SK-N-SH treated with all-trans-retinoic acid at 6 μM for 48 hours (cell line): ENCODE data around the gene MYO1B.

Experiments
- ATAC-seq: fragments of 200-7000 bp; cut with Tn5 transposase; 3 replicates; pipeline ENCODE4 v1.9.1; 2020; ENCODE audit warnings: mild to moderate bottlenecking, moderate library complexity
- ARNTL ChIP-seq: fragments of 450-650 bp; formaldehyde crosslinking; IDR thresholded peaks from 2 replicates; pipeline ENCODE4 v1.5.0; 2020; ENCODE audit warnings: low read depth, mild to moderate bottlenecking, moderate library complexity, borderline replicate concordance
- CSDC2 ChIP-seq: fragments of 250-450 bp; sonication (Bioruptor Pico); IDR thresholded peaks from 2 replicates; pipeline ENCODE4 v1.5.0; 2020; ENCODE audit warnings: mild to moderate bottlenecking, moderate library complexity
- GLIS3 ChIP-seq: fragments of 250-450 bp; sonication (Bioruptor Pico); IDR thresholded peaks from 2 replicates; pipeline ENCODE4 v1.5.0; 2020; ENCODE audit warnings: mild to moderate bottlenecking, moderate library complexity
- ISL1 ChIP-seq: fragments of 250-450 bp; sonication (Bioruptor Pico); IDR thresholded peaks from 2 replicates; pipeline ENCODE4 v2.1.2; 2022; ENCODE audit warnings: mild to moderate bottlenecking, moderate library complexity
- OSR1 ChIP-seq: fragments of 250-450 bp; sonication (Bioruptor Pico); IDR thresholded peaks from 2 replicates; pipeline ENCODE4 v1.8.0; 2022; ENCODE audit warnings: moderate library complexity, mild to moderate bottlenecking, inconsistent platforms
- PPARA ChIP-seq: fragments of 250-450 bp; sonication (Bioruptor Pico); IDR thresholded peaks from 2 replicates; pipeline ENCODE4 v1.5.0; 2020; ENCODE audit warnings: mild to moderate bottlenecking, borderline replicate concordance
- RARB ChIP-seq: fragments of 250-450 bp; sonication (Bioruptor Pico); IDR thresholded peaks from 2 replicates; pipeline ENCODE4 v1.8.0; 2021; ENCODE audit warnings: mild to moderate bottlenecking, moderate library complexity
- TCF4 ChIP-seq: fragments of 250-450 bp; sonication (Bioruptor Pico); IDR thresholded peaks from 2 replicates; pipeline ENCODE4 v1.8.0; 2021; ENCODE audit warnings: mild to moderate bottlenecking, moderate library complexity, borderline replicate concordance
- TOX ChIP-seq: fragments of 250-450 bp; sonication (Bioruptor Pico); IDR thresholded peaks from 2 replicates; pipeline ENCODE4 v1.8.0; 2021; ENCODE audit warnings: mild to moderate bottlenecking, moderate library complexity, borderline replicate concordance
- ZC3H10 ChIP-seq: fragments of 250-450 bp; sonication (Bioruptor Pico); IDR thresholded peaks from 2 replicates; pipeline ENCODE4 v1.5.1; 2021; ENCODE audit warnings: mild to moderate bottlenecking, moderate library complexity
- ZFP3 ChIP-seq: fragments of 250-450 bp; sonication (Bioruptor Pico); IDR thresholded peaks from 2 replicates; pipeline ENCODE4 v1.5.0; 2020; ENCODE audit warnings: mild to moderate bottlenecking, moderate library complexity
- ZFP30 ChIP-seq: fragments of 450-650 bp; formaldehyde crosslinking; IDR thresholded peaks from 2 replicates; pipeline ENCODE4 v1.5.0; 2022; ENCODE audit warnings: mild to moderate bottlenecking, moderate library complexity
- ZNF565 ChIP-seq: fragments of 450-650 bp; formaldehyde crosslinking; conservative IDR thresholded peaks from 2 replicates; pipeline ENCODE4 v1.5.0; 2020; ENCODE audit warnings: low read depth, mild to moderate bottlenecking, moderate library complexity
- ZNF70 ChIP-seq: fragments of 450-650 bp; formaldehyde crosslinking; IDR thresholded peaks from 2 replicates; pipeline ENCODE4 v1.5.0; 2020; ENCODE audit warnings: mild to moderate bottlenecking, moderate library complexity
- TF ChIP-seq, protein P1 (sequence below): fragments of 250-450 bp; sonication (Bioruptor Pico); IDR thresholded peaks from 2 replicates; pipeline ENCODE4 v1.5.0; 2020; ENCODE audit warnings: mild to moderate bottlenecking, moderate library complexity
- TF ChIP-seq, protein P2 (sequence below): fragments of 250-450 bp; sonication (Bioruptor Pico); IDR thresholded peaks from 2 replicates; pipeline ENCODE4 v1.8.0; 2020; ENCODE audit warnings: mild to moderate bottlenecking, moderate library complexity, borderline replicate concordance
- TF ChIP-seq, protein P3 (sequence below): fragments of 250-450 bp; sonication (Bioruptor Pico); IDR thresholded peaks from 2 replicates; pipeline ENCODE4 v1.8.0; 2021; ENCODE audit warnings: low read depth, mild to moderate bottlenecking, moderate library complexity, borderline replicate concordance
- TF ChIP-seq, protein P4 (sequence below): fragments of 250-450 bp; sonication (Bioruptor Pico); IDR thresholded peaks from 2 replicates; pipeline ENCODE4 v1.5.1; 2020; ENCODE audit warnings: low read depth, mild to moderate bottlenecking, moderate library complexity
- TF ChIP-seq, protein P5 (sequence below): fragments of 250-450 bp; sonication (Bioruptor Pico); IDR thresholded peaks from 2 replicates; pipeline ENCODE4 v1.5.1; 2021; ENCODE audit warnings: mild to moderate bottlenecking, moderate library complexity

Gene MYO1B

DNA sequence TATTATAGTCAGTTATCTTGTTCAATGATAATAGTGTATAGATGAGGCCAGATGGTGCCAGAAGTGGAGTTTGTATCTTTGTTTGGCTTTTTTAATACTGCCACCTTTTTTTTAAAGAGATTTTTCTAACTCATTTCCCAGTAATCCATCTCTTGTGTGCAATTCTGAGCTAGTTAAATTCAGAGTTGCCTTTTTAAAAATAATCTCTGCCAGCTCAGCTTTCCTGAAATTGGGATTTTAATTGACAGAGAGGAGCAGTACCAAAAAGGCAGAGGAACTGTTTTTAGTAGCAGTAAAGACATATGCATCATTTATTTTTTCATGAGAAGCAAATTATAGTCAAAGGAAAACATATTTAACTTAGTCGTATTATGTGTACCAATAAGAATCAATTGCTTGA, 185.3 kb downstream of the MYO1B start:
- ATAC-seq = no peak
- TF ChIP-seq ZC3H10 (CRISPR knock-in tag) = no peak

DNA sequence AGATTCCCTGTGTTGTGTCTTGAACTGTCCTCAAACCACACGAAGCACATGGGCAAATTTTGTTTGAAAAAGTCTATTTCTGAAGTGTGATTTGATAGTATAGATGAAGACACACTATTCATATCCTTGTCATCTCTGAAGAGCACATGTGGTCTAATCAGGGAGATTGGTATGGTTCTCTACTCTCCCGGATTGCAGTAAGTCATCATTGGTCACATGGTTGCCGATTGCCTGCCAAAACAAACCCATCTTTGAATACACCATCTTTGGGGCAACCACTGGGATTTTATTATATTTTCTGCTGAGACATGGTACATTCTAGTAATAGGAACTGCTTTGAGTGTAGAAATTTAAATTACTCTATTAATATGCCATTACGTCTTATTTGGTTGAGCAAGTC, 186.9 kb downstream of the MYO1B start:
- no peak for ATAC-seq
- TF ChIP-seq ISL1 (CRISPR knock-in tag) = no peak
- no peak for TF ChIP-seq GLIS3 (CRISPR knock-in tag)
- no peak for TF ChIP-seq OSR1 (CRISPR knock-in tag)
- no peak for TF ChIP-seq ARNTL (CRISPR knock-in tag)
- TF ChIP-seq, protein P1, sequence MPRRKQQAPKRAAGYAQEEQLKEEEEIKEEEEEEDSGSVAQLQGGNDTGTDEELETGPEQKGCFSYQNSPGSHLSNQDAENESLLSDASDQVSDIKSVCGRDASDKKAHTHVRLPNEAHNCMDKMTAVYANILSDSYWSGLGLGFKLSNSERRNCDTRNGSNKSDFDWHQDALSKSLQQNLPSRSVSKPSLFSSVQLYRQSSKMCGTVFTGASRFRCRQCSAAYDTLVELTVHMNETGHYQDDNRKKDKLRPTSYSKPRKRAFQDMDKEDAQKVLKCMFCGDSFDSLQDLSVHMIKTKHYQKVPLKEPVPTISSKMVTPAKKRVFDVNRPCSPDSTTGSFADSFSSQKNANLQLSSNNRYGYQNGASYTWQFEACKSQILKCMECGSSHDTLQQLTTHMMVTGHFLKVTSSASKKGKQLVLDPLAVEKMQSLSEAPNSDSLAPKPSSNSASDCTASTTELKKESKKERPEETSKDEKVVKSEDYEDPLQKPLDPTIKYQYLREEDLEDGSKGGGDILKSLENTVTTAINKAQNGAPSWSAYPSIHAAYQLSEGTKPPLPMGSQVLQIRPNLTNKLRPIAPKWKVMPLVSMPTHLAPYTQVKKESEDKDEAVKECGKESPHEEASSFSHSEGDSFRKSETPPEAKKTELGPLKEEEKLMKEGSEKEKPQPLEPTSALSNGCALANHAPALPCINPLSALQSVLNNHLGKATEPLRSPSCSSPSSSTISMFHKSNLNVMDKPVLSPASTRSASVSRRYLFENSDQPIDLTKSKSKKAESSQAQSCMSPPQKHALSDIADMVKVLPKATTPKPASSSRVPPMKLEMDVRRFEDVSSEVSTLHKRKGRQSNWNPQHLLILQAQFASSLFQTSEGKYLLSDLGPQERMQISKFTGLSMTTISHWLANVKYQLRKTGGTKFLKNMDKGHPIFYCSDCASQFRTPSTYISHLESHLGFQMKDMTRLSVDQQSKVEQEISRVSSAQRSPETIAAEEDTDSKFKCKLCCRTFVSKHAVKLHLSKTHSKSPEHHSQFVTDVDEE = no peak
- no peak for TF ChIP-seq RARB (CRISPR knock-in tag)
- TF ChIP-seq, protein P2, sequence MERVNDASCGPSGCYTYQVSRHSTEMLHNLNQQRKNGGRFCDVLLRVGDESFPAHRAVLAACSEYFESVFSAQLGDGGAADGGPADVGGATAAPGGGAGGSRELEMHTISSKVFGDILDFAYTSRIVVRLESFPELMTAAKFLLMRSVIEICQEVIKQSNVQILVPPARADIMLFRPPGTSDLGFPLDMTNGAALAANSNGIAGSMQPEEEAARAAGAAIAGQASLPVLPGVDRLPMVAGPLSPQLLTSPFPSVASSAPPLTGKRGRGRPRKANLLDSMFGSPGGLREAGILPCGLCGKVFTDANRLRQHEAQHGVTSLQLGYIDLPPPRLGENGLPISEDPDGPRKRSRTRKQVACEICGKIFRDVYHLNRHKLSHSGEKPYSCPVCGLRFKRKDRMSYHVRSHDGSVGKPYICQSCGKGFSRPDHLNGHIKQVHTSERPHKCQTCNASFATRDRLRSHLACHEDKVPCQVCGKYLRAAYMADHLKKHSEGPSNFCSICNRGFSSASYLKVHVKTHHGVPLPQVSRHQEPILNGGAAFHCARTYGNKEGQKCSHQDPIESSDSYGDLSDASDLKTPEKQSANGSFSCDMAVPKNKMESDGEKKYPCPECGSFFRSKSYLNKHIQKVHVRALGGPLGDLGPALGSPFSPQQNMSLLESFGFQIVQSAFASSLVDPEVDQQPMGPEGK (CRISPR knock-in tag) = no peak
- no peak for TF ChIP-seq ZFP3
- no peak for TF ChIP-seq PPARA (CRISPR knock-in tag)
- TF ChIP-seq ZNF70 = no peak
- TF ChIP-seq, protein P3, sequence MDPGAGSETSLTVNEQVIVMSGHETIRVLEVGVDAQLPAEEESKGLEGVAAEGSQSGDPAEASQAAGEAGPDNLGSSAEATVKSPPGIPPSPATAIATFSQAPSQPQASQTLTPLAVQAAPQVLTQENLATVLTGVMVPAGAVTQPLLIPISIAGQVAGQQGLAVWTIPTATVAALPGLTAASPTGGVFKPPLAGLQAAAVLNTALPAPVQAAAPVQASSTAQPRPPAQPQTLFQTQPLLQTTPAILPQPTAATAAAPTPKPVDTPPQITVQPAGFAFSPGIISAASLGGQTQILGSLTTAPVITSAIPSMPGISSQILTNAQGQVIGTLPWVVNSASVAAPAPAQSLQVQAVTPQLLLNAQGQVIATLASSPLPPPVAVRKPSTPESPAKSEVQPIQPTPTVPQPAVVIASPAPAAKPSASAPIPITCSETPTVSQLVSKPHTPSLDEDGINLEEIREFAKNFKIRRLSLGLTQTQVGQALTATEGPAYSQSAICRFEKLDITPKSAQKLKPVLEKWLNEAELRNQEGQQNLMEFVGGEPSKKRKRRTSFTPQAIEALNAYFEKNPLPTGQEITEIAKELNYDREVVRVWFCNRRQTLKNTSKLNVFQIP (CRISPR knock-in tag) = no peak
- TF ChIP-seq ZFP30 (CRISPR knock-in tag) = no peak
- TF ChIP-seq, protein P4, sequence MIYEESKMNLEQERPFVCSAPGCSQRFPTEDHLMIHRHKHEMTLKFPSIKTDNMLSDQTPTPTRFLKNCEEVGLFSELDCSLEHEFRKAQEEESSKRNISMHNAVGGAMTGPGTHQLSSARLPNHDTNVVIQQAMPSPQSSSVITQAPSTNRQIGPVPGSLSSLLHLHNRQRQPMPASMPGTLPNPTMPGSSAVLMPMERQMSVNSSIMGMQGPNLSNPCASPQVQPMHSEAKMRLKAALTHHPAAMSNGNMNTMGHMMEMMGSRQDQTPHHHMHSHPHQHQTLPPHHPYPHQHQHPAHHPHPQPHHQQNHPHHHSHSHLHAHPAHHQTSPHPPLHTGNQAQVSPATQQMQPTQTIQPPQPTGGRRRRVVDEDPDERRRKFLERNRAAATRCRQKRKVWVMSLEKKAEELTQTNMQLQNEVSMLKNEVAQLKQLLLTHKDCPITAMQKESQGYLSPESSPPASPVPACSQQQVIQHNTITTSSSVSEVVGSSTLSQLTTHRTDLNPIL (CRISPR knock-in tag) = no peak
- TF ChIP-seq, protein P5, sequence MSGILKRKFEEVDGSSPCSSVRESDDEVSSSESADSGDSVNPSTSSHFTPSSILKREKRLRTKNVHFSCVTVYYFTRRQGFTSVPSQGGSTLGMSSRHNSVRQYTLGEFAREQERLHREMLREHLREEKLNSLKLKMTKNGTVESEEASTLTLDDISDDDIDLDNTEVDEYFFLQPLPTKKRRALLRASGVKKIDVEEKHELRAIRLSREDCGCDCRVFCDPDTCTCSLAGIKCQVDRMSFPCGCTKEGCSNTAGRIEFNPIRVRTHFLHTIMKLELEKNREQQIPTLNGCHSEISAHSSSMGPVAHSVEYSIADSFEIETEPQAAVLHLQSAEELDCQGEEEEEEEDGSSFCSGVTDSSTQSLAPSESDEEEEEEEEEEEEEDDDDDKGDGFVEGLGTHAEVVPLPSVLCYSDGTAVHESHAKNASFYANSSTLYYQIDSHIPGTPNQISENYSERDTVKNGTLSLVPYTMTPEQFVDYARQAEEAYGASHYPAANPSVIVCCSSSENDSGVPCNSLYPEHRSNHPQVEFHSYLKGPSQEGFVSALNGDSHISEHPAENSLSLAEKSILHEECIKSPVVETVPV (CRISPR knock-in tag) = no peak
- TF ChIP-seq ZC3H10 (CRISPR knock-in tag) = no peak
- no peak for TF ChIP-seq ZNF565 (CRISPR knock-in tag)

DNA sequence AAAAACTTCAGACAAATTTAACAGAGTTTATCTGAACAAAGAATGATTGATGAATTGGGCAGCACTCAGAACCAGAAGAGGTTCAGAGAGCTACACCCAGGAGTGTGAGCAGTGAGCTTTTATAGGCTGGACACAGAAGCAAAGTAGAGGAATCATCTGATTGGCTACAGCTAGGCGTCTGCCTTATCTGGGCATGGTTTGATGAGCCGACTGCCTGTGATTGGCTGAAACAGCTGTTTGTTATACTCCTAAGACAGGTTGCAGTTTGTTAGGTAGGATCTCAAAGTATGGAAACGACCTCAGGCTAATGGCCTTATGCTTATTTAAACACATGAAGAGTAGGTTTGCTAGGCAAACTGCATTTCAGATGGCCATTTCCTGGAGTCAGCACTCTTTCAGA, 188.9 kb downstream of the MYO1B start:
- no peak for ATAC-seq
- TF ChIP-seq, protein P2 (CRISPR knock-in tag) = no peak
- TF ChIP-seq ARNTL (CRISPR knock-in tag) (no peak), ISL1 (CRISPR knock-in tag) (no peak), TOX (CRISPR knock-in tag) (no peak), TCF4 (CRISPR knock-in tag) (no peak), CSDC2 (CRISPR knock-in tag) (no peak), GLIS3 (CRISPR knock-in tag) (no peak)
- TF ChIP-seq, protein P3 (CRISPR knock-in tag) = no peak
- TF ChIP-seq, protein P5 (CRISPR knock-in tag) = no peak
